IPS-18a (cell line): ENCODE results near the gene ITGB5.

ENCODE experiments used
- H3K27ac ChIP-seq: one replicate; pipeline ENCODE4 v1.5.1; 2013; ENCODE audit warnings: low read length
- H3K27me3 ChIP-seq: one replicate; pipeline ENCODE4 v1.6.1; 2013; ENCODE audit warnings: mild to moderate bottlenecking, low read length; ENCODE audit not compliant: control insufficient read depth, insufficient read depth
- H3K36me3 ChIP-seq: one replicate; pipeline ENCODE4 v1.6.1; 2013; ENCODE audit warnings: low read depth, low read length; ENCODE audit not compliant: control insufficient read depth
- H3K4me1 ChIP-seq: one replicate; pipeline ENCODE4 v1.6.1; 2013; ENCODE audit warnings: low read depth, low read length; ENCODE audit not compliant: control insufficient read depth
- H3K4me3 ChIP-seq: one replicate; pipeline ENCODE4 v1.5.1; 2013; ENCODE audit warnings: low read length
- H3K9ac ChIP-seq: one replicate; pipeline ENCODE4 v1.6.1; 2013; ENCODE audit warnings: mild to moderate bottlenecking, low read length, moderate library complexity
- H3K9me3 ChIP-seq: one replicate; pipeline ENCODE4 v1.6.1; 2013; ENCODE audit warnings: low read depth, low read length; ENCODE audit not compliant: control insufficient read depth

ITGB5 gene

GRCh38 chr3:124853446-124853845 lies 33.7 kb downstream of the ITGB5 start:
- Histone ChIP-seq H3K27ac (no peak overlapping the region), H3K4me1 (peaks cover 5% of the 10 kb centered on the region), H3K4me3 (no peak overlapping the region), H3K27me3 (no peaks in the 10 kb centered on the region), H3K9me3 (no peaks in the 10 kb centered on the region), H3K36me3 (peaks cover 12% of the 10 kb centered on the region), H3K9ac (no peak overlapping the region)

- H3K4me3 ChIP-seq, result no peak overlapping the region
- no peaks in the 10 kb centered on the region for H3K9me3 ChIP-seq
- no peak overlapping the region for H3K9ac ChIP-seq
- H3K4me1 ChIP-seq, result peaks cover 5% of the 10 kb centered on the region
- no peaks in the 10 kb centered on the region for H3K27me3 ChIP-seq
- peaks cover 24% of the 10 kb centered on the region for H3K36me3 ChIP-seq
- no peak overlapping the region for H3K27ac ChIP-seq
These were observed 35.3 kb downstream of the ITGB5 start for GRCh38 chr3:124851905-124852304.

GRCh38 chr3:124851136-124851535 lies 36.0 kb downstream of the ITGB5 start:
- H3K27ac ChIP-seq, result no peak overlapping the region
- no peaks in the 10 kb centered on the region for H3K9me3 ChIP-seq
- H3K4me3 ChIP-seq, result no peak overlapping the region
- H3K36me3 ChIP-seq, result peaks cover 26% of the 10 kb centered on the region
- no peaks in the 10 kb centered on the region for H3K27me3 ChIP-seq
- no peak overlapping the region for H3K9ac ChIP-seq
- H3K4me1 ChIP-seq, result peaks cover 5% of the 10 kb centered on the region

GRCh38 chr3:124850633-124851032 lies 36.5 kb downstream of the ITGB5 start:
- Histone ChIP-seq H3K9ac (no peak overlapping the region), H3K9me3 (no peaks in the 10 kb centered on the region), H3K27ac (no peak overlapping the region), H3K27me3 (no peaks in the 10 kb centered on the region), H3K4me1 (peaks cover 5% of the 10 kb centered on the region), H3K36me3 (peaks cover 27% of the 10 kb centered on the region), H3K4me3 (no peak overlapping the region)

GRCh38 chr3:124850212-124850611 lies 37.0 kb downstream of the ITGB5 start:
- peaks cover 26% of the 10 kb centered on the region for H3K36me3 ChIP-seq
- no peaks in the 10 kb centered on the region for H3K9me3 ChIP-seq

GRCh38 chr3:124848300-124848699 lies 38.9 kb downstream of the ITGB5 start:
- Histone ChIP-seq H3K36me3 (peaks cover 28% of the 10 kb centered on the region), H3K27ac (no peak overlapping the region)

More at GRCh38 chr3:124850212-124850611, 37.0 kb downstream of the ITGB5 start:
- Histone ChIP-seq H3K4me1 (peaks cover 5% of the 10 kb centered on the region), H3K9ac (no peak overlapping the region), H3K27ac (no peak overlapping the region), H3K27me3 (no peaks in the 10 kb centered on the region), H3K4me3 (no peak overlapping the region)

GRCh38 chr3:124847863-124848262 lies 39.3 kb downstream of the ITGB5 start:
- no peak overlapping the region for H3K9ac ChIP-seq
- no peaks in the 10 kb centered on the region for H3K27me3 ChIP-seq
- no peak overlapping the region for H3K4me3 ChIP-seq
- H3K4me1 ChIP-seq, result peaks cover 5% of the 10 kb centered on the region
- H3K9me3 ChIP-seq, result no peaks in the 10 kb centered on the region
- no peak overlapping the region for H3K27ac ChIP-seq
- peaks cover 32% of the 10 kb centered on the region for H3K36me3 ChIP-seq

More at GRCh38 chr3:124848300-124848699, 38.9 kb downstream of the ITGB5 start:
- H3K27me3 ChIP-seq, result no peaks in the 10 kb centered on the region
- H3K9ac ChIP-seq, result no peak overlapping the region
- no peak overlapping the region for H3K4me3 ChIP-seq
- H3K4me1 ChIP-seq, result peaks cover 5% of the 10 kb centered on the region
- no peaks in the 10 kb centered on the region for H3K9me3 ChIP-seq

- peaks cover 32% of the 10 kb centered on the region for H3K36me3 ChIP-seq
- no peak overlapping the region for H3K4me3 ChIP-seq
- no peaks in the 10 kb centered on the region for H3K27me3 ChIP-seq
- H3K9me3 ChIP-seq, result no peaks in the 10 kb centered on the region
- no peak overlapping the region for H3K27ac ChIP-seq
- H3K4me1 ChIP-seq, result peaks cover 5% of the 10 kb centered on the region
- no peak overlapping the region for H3K9ac ChIP-seq
These were observed 40.1 kb downstream of the ITGB5 start for GRCh38 chr3:124847051-124847450.

- Histone ChIP-seq H3K27ac (no peak overlapping the region), H3K36me3 (peaks cover 41% of the 10 kb centered on the region), H3K4me3 (no peak overlapping the region), H3K9me3 (no peaks in the 10 kb centered on the region), H3K9ac (no peak overlapping the region), H3K27me3 (no peaks in the 10 kb centered on the region), H3K4me1 (peaks cover 3% of the 10 kb centered on the region)
These were observed 41.0 kb downstream of the ITGB5 start for GRCh38 chr3:124846189-124846588.

- H3K27ac ChIP-seq, result no peak overlapping the region
- H3K27me3 ChIP-seq, result no peaks in the 10 kb centered on the region
- no peaks in the 10 kb centered on the region for H3K9me3 ChIP-seq
- H3K4me3 ChIP-seq, result no peak overlapping the region
- no peak overlapping the region for H3K9ac ChIP-seq
- no peaks in the 10 kb centered on the region for H3K4me1 ChIP-seq
- peaks cover 45% of the 10 kb centered on the region for H3K36me3 ChIP-seq
These were observed 41.8 kb downstream of the ITGB5 start for GRCh38 chr3:124845406-124845805.

- H3K9ac ChIP-seq, result no peak overlapping the region
- H3K36me3 ChIP-seq, result peaks cover 48% of the 10 kb centered on the region
- no peaks in the 10 kb centered on the region for H3K4me1 ChIP-seq
- H3K27me3 ChIP-seq, result no peaks in the 10 kb centered on the region
- H3K9me3 ChIP-seq, result no peaks in the 10 kb centered on the region
- H3K4me3 ChIP-seq, result no peak overlapping the region
- H3K27ac ChIP-seq, result no peak overlapping the region
These were observed 43.5 kb downstream of the ITGB5 start for GRCh38 chr3:124843506-124844177.

GRCh38 chr3:124843047-124843446 lies 44.1 kb downstream of the ITGB5 start:
- Histone ChIP-seq H3K4me1 (no peaks in the 10 kb centered on the region), H3K9ac (no peak overlapping the region), H3K36me3 (peaks cover 44% of the 10 kb centered on the region), H3K4me3 (no peak overlapping the region), H3K27ac (no peak overlapping the region), H3K9me3 (no peaks in the 10 kb centered on the region), H3K27me3 (no peaks in the 10 kb centered on the region)
